Occipital lobe (tissue), 2 donors: ENCODE data around the gene SACS. TPM values are rescaled to one million over a fixed set of nuclear protein-coding genes. Genes with fewer than 3 reads are reported as not detected.
"Not testable (repeated sequence)": the region's sequence is repeated elsewhere in the genome, so short reads cannot be mapped to it uniquely, and the experiment has no call there.

Source experiments
- DNase-seq: peaks from one replicate; lab custom pipeline; 2025; lab: John Stamatoyannopoulos, UW
- total RNA-seq: library from RNA; depleted of rRNA; stranded (reverse); fragments of >200 nt; gene quantifications from one replicate; pipeline ENCODE4 v1.2.3, GENCODE V29; 2014

Gene SACS
- total RNA-seq, 1 donor from 2014 or later = 177 TPM

- no peak for DNase-seq
Observed at GRCh38 chr13:23359882-23360281, 73.6 kb downstream of the SACS start.

DNA sequence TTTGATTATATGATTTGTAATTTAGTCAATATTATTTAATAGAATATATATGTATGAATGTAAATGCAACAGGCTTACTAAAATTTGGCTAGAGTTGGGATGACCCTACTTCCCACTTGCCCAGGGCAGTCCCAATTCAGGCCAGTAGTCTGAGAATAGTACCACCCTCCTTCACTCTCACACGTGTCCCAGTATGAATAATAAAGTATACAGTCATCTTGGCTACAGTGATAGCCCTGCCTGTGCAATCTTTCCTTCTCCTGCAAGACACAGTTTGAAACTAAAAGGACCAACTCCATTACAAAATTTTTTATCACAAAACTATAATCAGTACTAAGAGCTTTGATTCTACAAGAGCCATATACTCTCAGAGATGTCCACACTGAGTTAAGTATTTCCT, 76.2 kb downstream of the SACS start:
- DNase-seq = no peak

GRCh38 chr13:23356368-23356767, 77.1 kb downstream of the SACS start:
- no peak for DNase-seq

DNA sequence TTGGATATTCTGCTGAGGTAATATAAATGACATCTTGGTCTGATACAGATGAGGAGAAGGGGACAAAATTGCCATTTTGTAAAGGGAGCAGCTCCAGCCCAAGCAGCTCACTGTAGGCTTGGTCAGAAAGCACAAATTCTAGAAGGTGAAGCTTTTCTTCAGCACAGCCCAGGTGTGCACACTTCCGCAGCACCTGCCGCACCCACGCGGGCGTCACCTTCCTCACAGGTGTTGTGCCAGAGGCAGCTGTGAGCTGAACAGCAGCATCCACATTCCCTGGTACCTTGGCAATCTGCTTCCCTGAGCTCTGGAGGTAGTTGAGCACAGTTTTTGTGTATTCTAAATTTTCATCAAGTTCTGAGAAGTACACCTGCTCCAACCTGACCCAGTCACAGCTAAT, 79.0 kb downstream of the SACS start:
- no peak for DNase-seq

GRCh38 chr13:23352161-23352560, 81.3 kb downstream of the SACS start:
- DNase-seq = no peak

DNA sequence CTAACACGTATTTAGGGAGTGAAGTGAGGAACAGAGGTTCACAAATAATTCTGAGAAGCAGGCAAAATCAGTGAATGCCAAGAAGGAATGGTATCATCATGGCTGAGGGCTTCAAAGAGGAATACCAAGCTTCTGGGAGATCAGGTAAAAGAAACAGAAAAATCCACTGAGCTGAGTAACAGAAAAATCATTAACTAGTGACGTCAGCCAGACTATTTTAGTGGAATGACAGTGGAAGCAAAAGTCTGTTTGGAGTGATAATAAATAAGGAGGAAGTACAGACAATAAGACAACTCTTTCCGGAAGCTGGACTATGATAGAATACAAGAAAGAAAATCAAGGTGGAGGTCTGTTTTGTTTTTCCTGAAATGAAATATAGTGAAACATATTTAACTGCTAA, 83.5 kb downstream of the SACS start:
- DNase-seq = no peak

- no peak for DNase-seq
Observed at GRCh38 chr13:23349161-23349897, 84.2 kb downstream of the SACS start.

GRCh38 chr13:23348262-23349127, 85.0 kb downstream of the SACS start:
- DNase-seq = no peak

DNA sequence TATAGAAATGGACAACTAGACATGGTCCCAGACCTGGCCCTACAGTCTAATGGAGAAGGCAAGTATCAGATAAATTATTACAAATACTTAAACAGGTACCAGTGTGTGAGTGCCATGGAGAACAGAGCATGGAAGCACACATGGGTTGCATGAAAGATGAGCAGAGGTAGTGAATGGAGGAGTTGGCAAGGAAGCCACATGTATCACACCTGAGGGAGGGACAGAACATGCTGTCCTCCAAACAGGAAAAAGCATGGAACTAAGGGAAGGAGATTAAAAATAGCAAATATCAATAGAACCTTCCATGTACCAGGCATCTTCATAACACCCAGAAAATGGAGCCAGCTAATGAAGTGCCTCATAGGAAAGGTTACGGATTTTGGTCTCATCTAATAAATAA, 85.9 kb downstream of the SACS start:
- DNase-seq = no peak

DNA sequence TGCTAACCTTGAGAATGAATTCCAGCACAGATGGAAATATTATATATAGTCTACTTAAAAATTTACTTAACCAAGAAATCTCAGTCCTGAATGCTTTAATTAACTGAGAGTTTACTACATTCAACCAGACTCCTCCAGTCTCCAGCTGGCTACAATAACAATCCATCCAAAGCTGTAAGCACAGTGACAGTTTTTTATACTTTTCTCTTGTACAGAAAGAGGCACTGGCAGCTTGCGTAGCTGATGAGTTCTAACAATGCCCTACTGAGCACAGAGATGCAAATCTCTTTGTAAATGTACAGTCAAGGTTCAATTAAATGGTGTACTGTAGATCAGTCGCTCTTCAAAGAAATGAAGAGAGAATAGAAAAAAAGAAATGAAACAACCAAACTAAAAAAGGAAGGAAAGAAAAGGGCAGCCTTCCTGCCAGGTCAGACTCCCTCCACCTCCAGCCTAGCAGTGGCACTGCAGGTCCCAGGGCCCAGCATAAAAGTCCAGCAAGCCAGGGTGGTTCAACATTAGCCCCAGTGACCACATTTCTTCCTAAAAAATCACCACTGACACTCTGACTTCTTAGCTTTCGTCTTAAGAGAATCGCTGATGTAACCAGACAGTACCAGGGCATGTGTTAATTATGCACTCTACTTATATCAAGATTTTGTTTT, 88.4 kb downstream of the SACS start:
- DNase-seq = no peak

DNA sequence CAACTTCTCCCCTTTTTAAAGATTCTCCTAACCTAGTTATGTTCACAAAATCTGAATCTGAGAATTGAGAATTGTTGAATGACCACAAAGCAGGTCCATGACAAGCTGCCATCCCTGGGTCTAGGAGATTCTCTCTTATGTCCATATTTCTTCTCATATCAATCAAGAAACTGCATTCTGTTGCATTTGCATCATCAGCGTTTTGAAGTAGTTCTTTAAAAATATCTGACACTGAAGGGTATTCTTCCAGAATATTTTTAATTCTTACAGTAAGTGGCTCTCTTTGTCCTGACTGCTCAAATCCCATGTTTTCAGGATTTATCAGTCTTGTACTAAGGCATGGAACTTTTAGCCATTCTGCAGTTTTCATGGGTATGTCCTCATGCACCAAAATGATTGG, 94.3 kb downstream of the SACS start:
- no peak for DNase-seq

- DNase-seq = no peak
Observed at GRCh38 chr13:23330356-23330755, 103.1 kb downstream of the SACS start.

GRCh38 chr13:23325191-23325590, 108.3 kb downstream of the SACS start:
- no peak for DNase-seq

- no peak for DNase-seq
Observed at GRCh38 chr13:23323946-23324709, 109.4 kb downstream of the SACS start.

DNA sequence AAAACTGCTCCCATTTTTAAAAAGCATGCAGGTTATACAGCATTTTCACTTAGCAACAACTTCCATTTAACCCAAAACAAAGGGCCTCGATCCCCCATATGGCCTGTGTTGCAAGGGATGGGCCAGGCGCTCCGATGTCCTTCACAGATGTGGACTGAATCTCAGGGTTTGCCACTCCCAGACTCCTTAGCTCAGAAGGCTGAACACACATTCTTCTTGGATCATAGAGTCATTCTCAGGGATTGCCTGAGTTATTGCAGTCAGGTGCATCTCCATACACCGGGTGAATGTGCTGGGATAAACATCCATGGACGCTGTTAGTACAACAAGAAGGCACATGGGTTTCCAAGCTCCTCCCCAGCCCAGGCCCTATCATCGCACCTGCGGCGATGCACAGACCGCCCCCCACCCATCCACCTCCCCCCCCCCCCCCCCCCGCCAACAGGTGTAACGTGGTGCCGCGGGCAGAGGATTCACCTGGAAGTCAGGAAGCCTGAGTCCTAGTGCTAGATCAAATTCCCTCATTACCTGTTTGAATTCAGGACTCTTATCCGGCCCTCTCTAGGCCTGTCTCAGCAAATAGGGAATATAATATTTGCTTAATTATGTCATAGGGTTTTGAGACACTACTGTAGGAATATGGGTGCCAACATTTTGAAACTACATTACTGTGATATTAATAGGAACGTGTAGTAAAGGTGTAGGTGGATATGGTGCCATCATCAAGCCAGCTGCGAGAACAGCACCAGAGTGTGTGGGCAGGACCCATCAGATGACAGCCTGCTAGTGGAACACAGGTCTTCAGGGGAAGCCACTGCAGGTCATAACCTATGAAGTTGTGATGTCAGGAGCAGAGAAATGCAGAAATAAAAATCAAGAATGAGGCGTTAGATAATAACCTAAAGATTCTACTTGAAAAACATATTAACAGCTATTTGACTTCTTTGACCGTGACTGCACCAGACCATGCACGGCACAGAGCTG, 110.9 kb downstream of the SACS start:
- no peak for DNase-seq

DNA sequence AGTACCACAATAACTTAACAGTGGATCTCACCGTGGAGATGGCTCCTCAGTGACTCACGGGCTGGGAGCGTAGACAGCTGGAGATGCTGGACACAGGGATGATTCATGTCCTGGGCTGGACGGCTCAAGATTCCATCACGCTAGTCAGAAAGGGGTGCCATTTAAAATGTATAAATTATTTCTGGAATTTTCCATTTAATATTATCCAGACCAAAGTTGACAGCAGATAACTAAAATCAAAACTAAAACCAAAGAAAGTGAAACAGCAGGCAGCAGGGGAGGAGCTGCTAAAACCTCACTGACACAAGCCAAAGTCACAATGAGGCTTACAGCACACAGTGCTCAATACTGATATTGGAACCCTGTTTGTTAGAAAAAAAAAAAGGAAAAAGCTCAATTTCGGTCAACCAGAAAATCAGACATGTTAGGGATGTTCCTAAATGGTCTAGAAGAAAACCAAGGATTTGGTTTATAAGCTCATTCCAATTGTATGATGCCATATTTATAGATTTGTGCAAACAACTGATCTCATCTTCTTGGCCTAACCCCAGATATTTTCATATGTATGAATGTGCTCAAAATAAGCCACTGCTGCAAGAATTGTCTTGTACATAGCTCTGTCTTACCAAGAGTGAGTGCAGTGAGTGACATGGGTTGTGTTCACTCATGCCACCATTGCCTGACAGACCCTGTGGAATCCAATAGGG, 111.8 kb downstream of the SACS start:
- DNase-seq = peak; percentile 53

- DNase-seq = no peak
Observed at GRCh38 chr13:23320926-23321534, 112.5 kb downstream of the SACS start.

DNA sequence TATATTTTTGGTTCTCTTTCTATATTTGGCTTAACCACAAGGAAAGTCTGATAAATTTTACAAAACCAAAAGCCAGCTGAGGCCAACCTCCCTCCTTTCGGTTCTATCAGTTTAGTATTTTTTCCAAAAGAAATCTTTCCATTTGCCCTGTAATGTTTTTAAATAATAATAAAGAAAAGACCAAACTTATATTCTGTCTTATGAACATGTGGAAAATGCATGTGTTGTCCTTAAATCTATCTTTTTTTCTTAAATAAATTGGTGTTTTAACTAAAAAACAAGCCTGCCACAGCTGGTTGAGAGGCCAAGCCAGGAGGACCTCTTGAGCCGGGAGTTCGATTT, 113.6 kb downstream of the SACS start:
- DNase-seq = no peak

GRCh38 chr13:23314837-23315236, 118.7 kb downstream of the SACS start:
- DNase-seq = not testable (repeated sequence)
